Head of caudate nucleus (tissue), 42 donors: ENCODE results near the gene TCF12.
"Not testable (repeated sequence)": the region's sequence is repeated elsewhere in the genome, so short reads cannot be mapped to it uniquely, and the experiment has no call there.

Experiments
- DNase-seq, 42 donors: peaks; one replicate each; pipeline versions ENCODE4 v3.0.0 to v3.0.0-alpha.2; 2020 to 2021; ENCODE audit warnings: mixed read lengths in 7 of 42
- intact Hi-C: fragments of 100-400 bp; cut with DNase I; formaldehyde crosslinking; loops from one replicate; pipeline ENCODE4 v1.15.0; 2022

TCF12 gene

DNA sequence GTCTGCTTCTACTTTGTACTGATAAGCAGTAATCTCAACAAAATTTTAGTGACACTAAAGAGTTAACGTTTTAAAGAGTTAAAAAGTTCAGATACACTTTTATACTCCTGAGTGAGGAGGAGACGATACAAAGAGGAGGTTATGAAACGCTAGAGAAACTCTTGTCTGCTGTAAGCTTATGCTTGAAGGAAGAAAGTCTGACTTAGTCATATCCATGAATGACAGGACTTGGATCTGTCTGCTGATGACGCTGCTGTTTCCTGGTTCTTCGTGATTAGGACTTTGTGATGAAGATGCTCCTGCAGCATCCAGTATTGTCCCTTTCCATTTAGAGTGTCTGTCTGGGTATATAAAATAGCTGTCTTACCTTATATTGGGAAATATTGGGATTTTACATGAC, 15.8 kb downstream of the TCF12 start:
- intact Hi-C loops, result no loop called here
- DNase-seq, result peak in 4 of 42 donors; percentile 7 to 47 (median 18)

GRCh38 chr15:56936929-56937328, 18.5 kb downstream of the TCF12 start:
- intact Hi-C loops, result no loop called here

DNA sequence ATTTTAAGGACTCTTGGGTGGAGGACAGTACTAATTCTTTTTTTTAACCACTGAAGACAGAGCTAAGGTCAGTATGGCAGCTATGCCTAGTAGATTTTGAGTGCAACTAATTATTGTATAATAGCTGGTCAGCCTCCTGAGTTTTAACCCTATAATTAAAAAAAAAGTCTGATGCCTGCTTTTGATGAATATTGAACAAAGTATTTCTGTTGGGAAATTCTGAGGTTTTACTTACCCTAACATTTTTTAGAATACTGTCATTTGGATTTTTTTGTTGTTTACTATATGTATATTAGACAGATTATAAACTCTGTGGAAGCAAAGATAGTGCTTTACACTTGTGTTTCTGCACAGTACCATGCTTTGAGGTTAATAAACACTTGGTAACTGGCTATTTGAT, 20.8 kb downstream of the TCF12 start:
- intact Hi-C loops, result no loop called here
- no peak for DNase-seq

More at GRCh38 chr15:56936929-56937328, 18.5 kb downstream of the TCF12 start:
- no peak for DNase-seq

DNA sequence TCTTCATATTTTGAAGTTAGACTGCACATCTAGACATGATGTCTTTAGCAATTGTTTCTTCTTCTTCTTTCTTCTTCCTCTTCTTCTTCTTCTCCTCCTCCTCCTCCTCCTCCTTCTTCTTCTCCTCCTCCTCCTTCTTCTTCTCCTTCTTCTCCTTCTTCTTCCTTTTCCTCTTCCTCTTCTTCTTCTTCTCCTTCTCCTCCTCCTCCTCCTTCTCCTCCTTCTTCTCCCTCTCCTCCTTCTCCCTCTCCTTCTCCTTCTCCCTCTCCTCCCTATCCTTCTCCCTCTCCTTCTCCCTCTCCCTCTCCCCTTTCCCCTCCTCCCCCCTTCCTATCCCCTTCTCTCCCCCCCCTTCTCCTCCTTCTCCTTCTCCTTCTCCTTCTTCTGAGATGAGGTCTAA, 21.9 kb downstream of the TCF12 start:
- DNase-seq, result no peak
- intact Hi-C loops, result no loop called here

- DNase-seq, result no peak
- intact Hi-C loops, result no loop called here
These were observed 23.7 kb downstream of the TCF12 start for GRCh38 chr15:56942118-56942517.

DNA sequence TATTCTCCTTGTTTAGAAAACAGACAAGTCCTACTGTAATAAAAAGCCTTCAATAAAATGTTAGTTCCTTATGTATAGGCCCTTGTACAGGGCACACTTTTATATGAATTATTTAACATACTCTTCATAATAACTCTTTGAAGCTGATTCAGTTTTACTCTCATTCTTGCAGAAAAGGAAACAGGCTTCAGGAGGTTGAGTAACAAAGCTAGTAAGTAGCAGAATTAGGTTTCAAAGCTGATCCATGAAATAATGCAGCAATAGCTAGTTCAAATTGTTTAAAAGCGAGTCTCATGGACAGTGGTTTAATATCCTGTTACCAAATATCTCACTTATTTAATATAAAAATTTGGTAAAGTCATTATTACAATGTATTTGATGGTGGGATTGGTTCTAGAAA, 25.0 kb downstream of the TCF12 start:
- intact Hi-C loops, result no loop called here
- DNase-seq, result no peak

DNA sequence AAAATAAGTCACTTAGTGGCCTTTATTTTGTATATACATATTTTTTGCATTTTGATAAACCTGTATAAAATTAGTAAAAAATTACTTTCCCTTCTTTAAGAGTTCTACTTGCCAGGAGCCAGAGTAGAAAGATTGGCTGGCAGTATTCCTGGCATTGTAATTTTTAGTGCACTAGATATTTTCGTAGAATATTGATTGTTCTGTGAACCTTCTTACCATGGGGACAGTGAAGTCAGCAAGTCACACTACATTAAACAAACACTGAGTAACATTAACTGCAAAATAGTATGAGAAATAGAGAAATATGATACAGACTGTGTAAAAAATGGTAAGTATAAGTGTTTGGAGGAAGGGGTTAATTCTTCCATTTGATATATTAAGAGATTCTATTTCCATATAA, 26.0 kb downstream of the TCF12 start:
- intact Hi-C loops, result no loop called here
- no peak for DNase-seq

GRCh38 chr15:56946150-56946549, 27.7 kb downstream of the TCF12 start:
- intact Hi-C loops, result no loop called here
- DNase-seq, result no peak

DNA sequence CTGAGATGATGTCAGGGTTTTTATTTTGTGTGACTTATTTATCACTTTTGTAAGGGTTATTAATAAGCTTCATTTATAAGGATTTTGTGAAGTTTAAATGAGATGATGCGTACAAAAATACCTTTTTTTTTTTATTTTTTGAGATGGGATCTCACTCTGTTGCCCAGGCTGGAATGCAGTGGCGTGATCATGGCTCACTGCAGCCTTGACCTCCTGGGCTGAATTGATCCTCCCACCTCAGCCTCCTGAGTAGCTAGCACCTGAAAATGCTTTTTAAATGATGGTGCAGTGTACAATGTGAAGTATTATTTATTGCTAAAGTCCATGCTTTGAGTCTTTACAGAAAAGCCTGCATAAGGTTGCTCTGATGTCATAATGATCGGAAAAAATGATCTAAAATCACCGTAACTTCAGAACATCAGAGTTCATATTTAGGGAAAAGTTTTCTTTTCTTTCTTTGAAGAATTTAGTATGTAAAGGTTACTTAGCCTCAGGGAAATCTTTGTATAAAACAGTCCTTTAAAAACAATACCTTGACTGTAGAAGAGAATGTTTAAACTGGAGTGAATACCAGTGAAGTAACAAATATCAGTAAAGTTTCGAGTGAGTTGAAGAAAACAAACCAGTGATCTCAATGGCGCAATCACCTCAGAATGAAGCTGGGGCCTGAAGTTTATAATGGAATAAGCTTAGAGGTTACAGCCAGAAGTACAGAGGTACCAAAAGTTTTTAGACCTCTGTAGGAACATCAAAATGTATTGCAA, 29.7 kb downstream of the TCF12 start:
- DNase-seq, result no peak
- intact Hi-C loops, result no loop called here

DNA sequence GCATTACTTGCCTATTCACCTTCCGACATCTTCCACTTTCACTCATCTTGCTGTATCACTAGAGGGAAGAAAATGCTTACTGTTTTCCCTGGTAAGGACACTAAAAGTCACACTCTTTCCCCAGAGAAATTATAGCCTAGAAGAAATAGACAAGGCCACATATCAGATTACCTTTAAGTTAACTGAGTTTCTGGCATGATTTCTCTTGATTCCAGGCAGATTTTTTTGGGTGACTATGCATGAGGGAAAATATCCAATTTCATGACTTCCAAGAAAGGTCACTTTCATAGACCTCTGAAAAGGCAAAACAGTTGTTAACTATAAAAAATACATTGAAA, 30.3 kb downstream of the TCF12 start:
- intact Hi-C loops, result no loop called here
- DNase-seq, result no peak

- intact Hi-C loops, result no loop called here
- DNase-seq, result no peak
These were observed 32.5 kb downstream of the TCF12 start for GRCh38 chr15:56950979-56951378.

DNA sequence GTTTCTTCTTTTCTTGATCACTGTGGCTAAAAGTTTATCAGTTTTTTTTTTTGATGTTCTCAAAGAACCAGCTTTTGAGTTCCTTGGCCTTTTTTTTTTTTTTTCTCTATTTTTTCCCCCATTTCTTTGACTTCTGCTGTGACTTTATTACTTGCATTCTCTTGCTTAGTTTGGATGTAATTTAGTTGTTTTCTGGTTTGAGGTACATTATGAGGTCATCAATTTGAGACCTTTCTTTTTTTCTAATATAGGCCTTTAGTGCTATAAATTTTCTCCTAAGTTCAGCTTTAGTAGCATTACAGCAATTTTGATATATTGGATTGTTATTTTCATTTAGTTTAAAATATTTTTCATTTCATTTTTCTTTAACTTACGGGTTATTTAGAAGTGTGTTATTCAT, 35.3 kb downstream of the TCF12 start:
- intact Hi-C loops, result no loop called here
- DNase-seq, result no peak

DNA sequence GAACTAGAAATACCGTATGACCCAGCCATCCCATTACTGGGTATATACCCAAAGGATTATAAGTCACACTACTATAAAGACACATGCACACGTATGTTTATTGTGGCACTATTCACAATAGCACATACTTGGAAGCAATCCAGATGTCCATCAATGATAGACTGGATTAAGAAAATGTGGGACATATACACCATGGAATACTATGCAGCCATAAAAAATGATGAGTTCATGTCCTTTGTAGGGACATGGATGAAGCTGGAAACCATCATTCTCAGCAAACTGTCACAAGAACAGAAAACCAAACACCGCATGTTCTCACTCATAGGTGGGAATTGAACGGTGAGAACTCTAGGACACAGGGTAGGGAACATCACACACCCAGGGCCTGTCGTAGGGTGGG, 36.6 kb downstream of the TCF12 start:
- intact Hi-C loops, DNase-seq: not testable (repeated sequence)

GRCh38 chr15:56956538-56956937, 38.1 kb downstream of the TCF12 start:
- intact Hi-C loops, result no loop called here

GRCh38 chr15:56957812-56958406, 39.5 kb downstream of the TCF12 start:
- intact Hi-C loops, result no loop called here
- no peak for DNase-seq

More at GRCh38 chr15:56956538-56956937, 38.1 kb downstream of the TCF12 start:
- no peak for DNase-seq

GRCh38 chr15:56959318-56959648, 40.8 kb downstream of the TCF12 start:
- DNase-seq, result no peak
- intact Hi-C loops, result no loop called here

- intact Hi-C loops, result no loop called here
- DNase-seq, result no peak
These were observed 41.7 kb downstream of the TCF12 start for GRCh38 chr15:56960116-56960515.

GRCh38 chr15:56963126-56963525, 44.7 kb downstream of the TCF12 start:
- intact Hi-C loops, result no loop called here
- DNase-seq, result no peak

- DNase-seq, result no peak
- intact Hi-C loops, result no loop called here
These were observed 45.3 kb downstream of the TCF12 start for GRCh38 chr15:56963710-56964109.

DNA sequence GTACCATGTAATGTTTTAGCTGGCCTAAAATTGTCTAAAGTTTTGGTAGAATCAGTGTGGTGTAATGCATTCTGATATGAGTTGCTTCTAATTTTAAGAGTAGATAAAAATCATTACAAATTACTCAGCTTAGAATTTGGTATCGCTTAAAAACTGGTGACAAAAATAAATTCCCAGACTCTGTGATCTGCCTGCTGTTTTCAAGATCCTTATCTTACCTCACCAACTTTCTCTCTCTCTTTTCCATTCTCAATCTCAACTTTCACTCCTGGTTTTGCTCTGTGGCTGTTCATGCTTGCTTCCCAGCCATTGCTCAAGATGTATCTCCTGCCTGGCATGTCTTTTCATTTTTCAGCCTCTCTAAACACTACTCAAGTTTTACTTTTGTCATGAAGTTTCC, 45.7 kb downstream of the TCF12 start:
- intact Hi-C loops, result no loop called here
- no peak for DNase-seq

DNA sequence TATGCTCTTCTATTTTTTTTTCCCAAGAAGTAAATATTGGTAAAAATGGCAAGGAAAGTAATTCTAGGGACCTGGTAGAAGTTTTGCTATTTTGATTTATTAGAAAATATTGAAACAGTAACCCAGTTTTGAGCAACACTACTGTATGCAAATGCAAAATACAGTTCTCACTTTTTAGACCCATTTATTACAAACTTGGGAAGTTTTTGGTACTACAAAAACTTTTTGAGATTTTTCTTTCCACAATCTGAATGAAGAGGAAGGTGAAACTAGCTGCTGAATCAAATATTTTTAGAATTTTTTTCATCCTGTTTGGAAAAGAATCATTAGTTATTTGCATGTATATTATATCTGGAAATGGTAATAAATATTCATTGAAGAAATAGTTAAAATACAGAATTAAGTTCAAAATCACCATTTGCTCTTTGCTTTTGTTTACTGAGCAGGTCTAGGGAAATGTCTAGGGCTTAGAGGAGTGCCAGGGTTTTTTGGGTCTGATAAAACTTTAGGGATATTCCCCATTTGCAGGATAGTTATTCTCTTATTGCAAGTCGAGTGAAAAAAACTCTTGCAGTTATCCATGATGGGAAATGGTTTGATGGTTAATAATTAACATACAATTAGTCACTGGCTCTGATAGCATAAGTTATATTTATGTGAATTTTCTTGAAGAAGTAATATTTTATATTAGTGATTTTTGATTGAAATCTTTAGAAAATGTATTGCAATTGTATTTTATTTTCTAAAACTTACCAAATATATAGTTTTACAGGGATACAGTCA, 47.0 kb downstream of the TCF12 start:
- DNase-seq, result no peak
- intact Hi-C loops, result no loop called here
